HG03060 (cell line): ENCODE data around the gene IER3.
"Not testable (repeated sequence)": the region's sequence is repeated elsewhere in the genome, so short reads cannot be mapped to it uniquely, and the experiment has no call there.

ENCODE experiments used
- ATAC-seq: cut with Tn5 transposase; IDR thresholded peaks from one replicate; pipeline ENCODE4 v1.9.1; 2021; ENCODE audit warnings: low read depth, moderate number of reproducible peaks; ENCODE audit not compliant: unreplicated experiment

IER3 gene

GRCh38 chr6:30769088-30769852 lies 24.9 kb upstream of the IER3 start:
- ATAC-seq = no peak

- ATAC-seq = no peak
Measured at GRCh38 chr6:30768634-30769087, 24.3 kb upstream of the IER3 start.

- no peak for ATAC-seq
Measured at GRCh38 chr6:30767944-30768301, 23.6 kb upstream of the IER3 start.

GRCh38 chr6:30767158-30767943 lies 23.0 kb upstream of the IER3 start:
- ATAC-seq = no peak

GRCh38 chr6:30766461-30767157 lies 22.3 kb upstream of the IER3 start:
- no peak for ATAC-seq

GRCh38 chr6:30765495-30765894 lies 21.1 kb upstream of the IER3 start:
- ATAC-seq = not testable (repeated sequence)

GRCh38 chr6:30764490-30765043 lies 20.2 kb upstream of the IER3 start:
- ATAC-seq = not testable (repeated sequence)

GRCh38 chr6:30763618-30764489 lies 19.5 kb upstream of the IER3 start:
- ATAC-seq = no peak

- ATAC-seq = no peak
Measured at GRCh38 chr6:30763155-30763617, 18.8 kb upstream of the IER3 start.

- no peak for ATAC-seq
Measured at GRCh38 chr6:30761791-30762429, 17.6 kb upstream of the IER3 start.

GRCh38 chr6:30760549-30760948 lies 16.2 kb upstream of the IER3 start:
- ATAC-seq = no peak

- no peak for ATAC-seq
Measured at GRCh38 chr6:30759575-30760239, 15.4 kb upstream of the IER3 start.

GRCh38 chr6:30757261-30757904 lies 13.0 kb upstream of the IER3 start:
- ATAC-seq = no peak

GRCh38 chr6:30756405-30757003 lies 12.2 kb upstream of the IER3 start:
- ATAC-seq = not testable (repeated sequence)

- no peak for ATAC-seq
Measured at GRCh38 chr6:30754631-30755030, 10.3 kb upstream of the IER3 start.

GRCh38 chr6:30752157-30752927 lies 8.0 kb upstream of the IER3 start:
- no peak for ATAC-seq

- ATAC-seq = no peak
Measured at GRCh38 chr6:30750379-30750668, 6.0 kb upstream of the IER3 start.
